Measurements from ENCODE around the gene EFCAB9. TPM values are rescaled to one million over a fixed set of nuclear protein-coding genes. Genes with fewer than 3 reads are reported as not detected.
"Not testable (repeated sequence)": the region's sequence is repeated elsewhere in the genome, so short reads cannot be mapped to it uniquely, and the experiment has no call there.

The EFCAB9 gene
- polyA plus RNA-seq, 1 donor: not detected

- DNase-seq: no peak
These were observed 4.9 kb upstream of the EFCAB9 start for GRCh38 chr5:172188893-172189692.

GRCh38 chr5:172189693-172190296, 4.2 kb upstream of the EFCAB9 start:
- no peak for DNase-seq

GRCh38 chr5:172194985-172195774, 1.2 kb downstream of the EFCAB9 start:
- DNase-seq: no peak

- DNase-seq: not testable (repeated sequence)
These were observed 3.8 kb downstream of the EFCAB9 start for GRCh38 chr5:172197775-172198174.

- no peak for DNase-seq
These were observed 5.5 kb downstream of the EFCAB9 start for GRCh38 chr5:172199446-172199845.

GRCh38 chr5:172200476-172200875, 6.5 kb downstream of the EFCAB9 start:
- no peak for DNase-seq

- not testable (repeated sequence) for DNase-seq
These were observed 12.0 kb downstream of the EFCAB9 start for GRCh38 chr5:172205984-172206383.

- no peak for DNase-seq
These were observed 13.5 kb downstream of the EFCAB9 start for GRCh38 chr5:172207511-172207910.

GRCh38 chr5:172209714-172210113, 15.7 kb downstream of the EFCAB9 start:
- no peak for DNase-seq

GRCh38 chr5:172211676-172212075, 17.7 kb downstream of the EFCAB9 start:
- no peak for DNase-seq

GRCh38 chr5:172213126-172213525, 19.2 kb downstream of the EFCAB9 start:
- DNase-seq: no peak

- no peak for DNase-seq
These were observed 22.4 kb downstream of the EFCAB9 start for GRCh38 chr5:172216345-172216744.

- no peak for DNase-seq
These were observed 25.3 kb downstream of the EFCAB9 start for GRCh38 chr5:172219296-172219695.

- DNase-seq: no peak
These were observed 30.2 kb downstream of the EFCAB9 start for GRCh38 chr5:172223901-172224873.

- DNase-seq: no peak
These were observed 31.0 kb downstream of the EFCAB9 start for GRCh38 chr5:172224996-172225395.

GRCh38 chr5:172229904-172230303, 35.9 kb downstream of the EFCAB9 start:
- DNase-seq: no peak

GRCh38 chr5:172234031-172234430, 40.1 kb downstream of the EFCAB9 start:
- DNase-seq: no peak

GRCh38 chr5:172235132-172235780, 41.3 kb downstream of the EFCAB9 start:
- peak; percentile 7 for DNase-seq

- peak; percentile 22 for DNase-seq
These were observed 42.1 kb downstream of the EFCAB9 start for GRCh38 chr5:172235827-172236736.

GRCh38 chr5:172238334-172238733, 44.4 kb downstream of the EFCAB9 start:
- DNase-seq: no peak
